ENCODE measurements around the gene KLHL1. TPM values are rescaled to one million over a fixed set of nuclear protein-coding genes. Genes with fewer than 3 reads are reported as not detected.

KLHL1 gene
- total RNA-seq, 1 donor from 2014 or later = not detected

GRCh38 chr13:69776937-69777336 is 331.3 kb downstream of the KLHL1 start:
- H3K4me2 ChIP-seq = no peak overlapping the region
- no peaks in the 10 kb centered on the region for H4K20me1 ChIP-seq (ENCODE audit: low read depth)
- no peaks in the 10 kb centered on the region for H3K36me3 ChIP-seq
- no peaks in the 10 kb centered on the region for H3F3A ChIP-seq (ENCODE audit: low read depth)
- no peaks in the 10 kb centered on the region for H3K27me3 ChIP-seq
- no peak overlapping the region for H3K27ac Mint-ChIP-seq
- no peak for TF ChIP-seq EZH2 (IDR thresholded peaks at IDR 0.05)
- TF ChIP-seq, protein P1, sequence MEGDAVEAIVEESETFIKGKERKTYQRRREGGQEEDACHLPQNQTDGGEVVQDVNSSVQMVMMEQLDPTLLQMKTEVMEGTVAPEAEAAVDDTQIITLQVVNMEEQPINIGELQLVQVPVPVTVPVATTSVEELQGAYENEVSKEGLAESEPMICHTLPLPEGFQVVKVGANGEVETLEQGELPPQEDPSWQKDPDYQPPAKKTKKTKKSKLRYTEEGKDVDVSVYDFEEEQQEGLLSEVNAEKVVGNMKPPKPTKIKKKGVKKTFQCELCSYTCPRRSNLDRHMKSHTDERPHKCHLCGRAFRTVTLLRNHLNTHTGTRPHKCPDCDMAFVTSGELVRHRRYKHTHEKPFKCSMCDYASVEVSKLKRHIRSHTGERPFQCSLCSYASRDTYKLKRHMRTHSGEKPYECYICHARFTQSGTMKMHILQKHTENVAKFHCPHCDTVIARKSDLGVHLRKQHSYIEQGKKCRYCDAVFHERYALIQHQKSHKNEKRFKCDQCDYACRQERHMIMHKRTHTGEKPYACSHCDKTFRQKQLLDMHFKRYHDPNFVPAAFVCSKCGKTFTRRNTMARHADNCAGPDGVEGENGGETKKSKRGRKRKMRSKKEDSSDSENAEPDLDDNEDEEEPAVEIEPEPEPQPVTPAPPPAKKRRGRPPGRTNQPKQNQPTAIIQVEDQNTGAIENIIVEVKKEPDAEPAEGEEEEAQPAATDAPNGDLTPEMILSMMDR (IDR thresholded peaks at IDR 0.05) = no peak
- no peak for TF ChIP-seq EZH2phosphoT487 (IDR thresholded peaks at IDR 0.05)
- no peaks in the 10 kb centered on the region for H3K79me2 ChIP-seq (ENCODE audit: low read depth)
- no peak for DNase-seq (ENCODE audit: low spot score)
- no peak overlapping the region for H3K4me3 Mint-ChIP-seq
- no peaks in the 10 kb centered on the region for H3K27me3 Mint-ChIP-seq (ENCODE audit: insufficient read depth, low read depth)
- no peak overlapping the region for H2AFZ ChIP-seq (replicated peaks)
- H3K4me1 Mint-ChIP-seq = no peaks in the 10 kb centered on the region
- no peak overlapping the region for H3K4me3 ChIP-seq
- no peaks in the 10 kb centered on the region for H3K9me3 ChIP-seq (ENCODE audit: low read depth)
- peaks cover 1% of the 10 kb centered on the region for H3K9me3 Mint-ChIP-seq
- H3K4me1 ChIP-seq = no peaks in the 10 kb centered on the region
- H3K9ac ChIP-seq = no peak overlapping the region
- no peaks in the 10 kb centered on the region for H3K36me3 Mint-ChIP-seq
- H3K27ac ChIP-seq = no peak overlapping the region

- H2AFZ ChIP-seq (replicated peaks) = peak overlapping the region; percentile 83
- H3K9me3 Mint-ChIP-seq = peaks cover 2% of the 10 kb centered on the region
- H3K9me3 ChIP-seq (ENCODE audit: low read depth) = no peaks in the 10 kb centered on the region
- H3K9ac ChIP-seq = no peak overlapping the region
- H3K4me2 ChIP-seq = no peak overlapping the region
- H3K27me3 Mint-ChIP-seq (ENCODE audit: insufficient read depth, low read depth) = peaks cover 2% of the 10 kb centered on the region
- TF ChIP-seq EZH2phosphoT487 (IDR thresholded peaks at IDR 0.05) = no peak
- TF ChIP-seq, protein P1 (IDR thresholded peaks at IDR 0.05) = no peak
- H3K27ac Mint-ChIP-seq = no peak overlapping the region
- no peak overlapping the region for H3K27ac ChIP-seq
- H3F3A ChIP-seq (ENCODE audit: low read depth) = no peaks in the 10 kb centered on the region
- no peaks in the 10 kb centered on the region for H3K79me2 ChIP-seq (ENCODE audit: low read depth)
- H3K27me3 ChIP-seq = no peaks in the 10 kb centered on the region
- DNase-seq (ENCODE audit: low spot score) = peak; percentile 28
- H3K36me3 ChIP-seq = no peaks in the 10 kb centered on the region
- H3K4me1 Mint-ChIP-seq = no peaks in the 10 kb centered on the region
- no peaks in the 10 kb centered on the region for H3K36me3 Mint-ChIP-seq
- no peaks in the 10 kb centered on the region for H4K20me1 ChIP-seq (ENCODE audit: low read depth)
- H3K4me1 ChIP-seq = peaks cover 6% of the 10 kb centered on the region
- H3K4me3 Mint-ChIP-seq = no peak overlapping the region
- no peak overlapping the region for H3K4me3 ChIP-seq
Observed at GRCh38 chr13:69769608-69770007, 338.6 kb downstream of the KLHL1 start.

DNA sequence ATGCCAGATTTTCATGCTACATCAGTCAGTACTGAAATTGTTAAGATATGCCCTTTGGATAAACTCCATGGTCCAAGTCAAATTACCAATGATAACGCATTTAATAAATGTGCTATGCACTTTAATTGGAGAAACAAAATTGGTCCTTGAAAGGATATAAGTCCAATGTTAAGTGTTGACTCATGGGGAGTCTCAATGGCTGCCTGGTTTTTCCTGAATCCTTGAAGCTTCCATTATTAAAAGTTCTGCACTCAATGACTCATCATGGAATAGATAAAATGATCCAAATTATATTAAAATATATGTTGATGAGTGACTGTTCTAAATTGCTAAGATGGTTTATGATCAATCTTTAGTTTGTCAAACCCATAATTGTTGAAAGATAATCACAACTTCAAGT is 346.7 kb downstream of the KLHL1 start:
- Histone ChIP-seq H4K20me1 (ENCODE audit: low read depth) (no peaks in the 10 kb centered on the region), H3K4me3 (no peak overlapping the region), H3K27me3 (no peaks in the 10 kb centered on the region), H3K4me1 (no peaks in the 10 kb centered on the region), H2AFZ (replicated peaks) (no peak overlapping the region), H3K9ac (no peak overlapping the region), H3K27ac (no peak overlapping the region), H3F3A (ENCODE audit: low read depth) (no peaks in the 10 kb centered on the region), H3K36me3 (no peaks in the 10 kb centered on the region), H3K79me2 (ENCODE audit: low read depth) (no peaks in the 10 kb centered on the region), H3K9me3 (ENCODE audit: low read depth) (no peaks in the 10 kb centered on the region), H3K4me2 (no peak overlapping the region)
- Mint-ChIP-seq H3K27ac (no peak overlapping the region), H3K4me1 (no peaks in the 10 kb centered on the region), H3K36me3 (no peaks in the 10 kb centered on the region), H3K27me3 (ENCODE audit: insufficient read depth, low read depth) (no peaks in the 10 kb centered on the region), H3K9me3 (no peaks in the 10 kb centered on the region), H3K4me3 (no peak overlapping the region)
- TF ChIP-seq, protein P1 (IDR thresholded peaks at IDR 0.05) = no peak
- TF ChIP-seq EZH2 (IDR thresholded peaks at IDR 0.05) = no peak
- TF ChIP-seq EZH2phosphoT487 (IDR thresholded peaks at IDR 0.05) = no peak
- no peak for DNase-seq (ENCODE audit: low spot score)

Data from neural progenitor cell (in vitro differentiated cells).